Activated CD8-positive, alpha-beta T cell treated with anti-CD3 and anti-CD28 coated beads for 36 hours (primary cell): ENCODE measurements around the gene THBS3. TPM values are rescaled to one million over a fixed set of nuclear protein-coding genes. Genes with fewer than 3 reads are reported as not detected.
A peak's percentile ranks its signal among the peaks of the same experiment; 100 is the strongest.
"Not testable (repeated sequence)": the region's sequence is repeated elsewhere in the genome, so short reads cannot be mapped to it uniquely, and the experiment has no call there.

Experiments used
- ATAC-seq: fragments of 200-7000 bp; cut with Tn5 transposase; one replicate; pipeline ENCODE4 v1.10.0; 2021; ENCODE audit warnings: mild to moderate bottlenecking, moderate library complexity
- CTCF ChIA-PET: fragments of 350-600 bp; sonication (Branson Sonifier 250); formaldehyde crosslinking; loops from one replicate; lab custom pipeline; 2021; ENCODE audit warnings: antibody characterized with exemption; lab: Charles Lee
- POLR2A ChIA-PET: fragments of 350-600 bp; sonication (Branson Sonifier 250); formaldehyde crosslinking; loops from one replicate; lab custom pipeline; 2021; ENCODE audit warnings: antibody characterized with exemption; lab: Charles Lee
- DNase-seq: peaks from one replicate; pipeline ENCODE4 v3.0.0-alpha.2; 2020
- H3K27ac Mint-ChIP-seq: one replicate; pipeline ENCODE4 v1.8.0; 2021; ENCODE audit warnings: mild to moderate bottlenecking, mixed read lengths
- H3K27me3 Mint-ChIP-seq: one replicate; pipeline ENCODE4 v1.8.0; 2021; ENCODE audit warnings: mixed read lengths
- H3K36me3 Mint-ChIP-seq: one replicate; pipeline ENCODE4 v1.8.0; 2021; ENCODE audit warnings: low read depth, mixed read lengths
- H3K4me1 Mint-ChIP-seq: one replicate; pipeline ENCODE4 v1.8.0; 2021; ENCODE audit warnings: low read depth, mixed read lengths
- H3K4me3 Mint-ChIP-seq: one replicate; pipeline ENCODE4 v1.8.0; 2021; ENCODE audit warnings: mild to moderate bottlenecking, moderate library complexity, mixed read lengths
- H3K9me3 Mint-ChIP-seq: one replicate; pipeline ENCODE4 v1.8.0; 2021; ENCODE audit warnings: mixed read lengths
- CTCF ChIP-seq: fragments of 200-600 bp; IDR thresholded peaks from one replicate; pipeline ENCODE4 v1.8.0; 2022; ENCODE audit warnings: antibody characterized with exemption, mild to moderate bottlenecking
- intact Hi-C: fragments of 100-400 bp; cut with micrococcal nuclease; formaldehyde crosslinking; loops from one replicate; pipeline ENCODE4 v1.10.0; 2022
- total RNA-seq, 2 experiments: library from RNA; stranded (reverse); gene quantifications; one replicate each; pipeline ENCODE4 v1.2.3, GENCODE V29; 2021

THBS3 gene
- total RNA-seq, 2 experiments from 2014 or later: 11.1 to 12.0 TPM

- Mint-ChIP-seq H3K27ac (peak overlapping the region; percentile 99), H3K4me3 (peak overlapping the region; percentile 90)
- CTCF ChIA-PET: interaction anchor here (0.8 to 7.5 kb wide), 27 partner anchors 11 to 220 kb away, joined by 3 to 175 read pairs (median 4); partner anchors contain the start of genes KRTCAP2, MTX1, SLC50A1 and THBS3
These were observed 14.3 kb downstream of the THBS3 start for GRCh38 chr1:155193275-155193990.

GRCh38 chr1:155192346-155193274 lies 15.1 kb downstream of the THBS3 start:
- Mint-ChIP-seq H3K4me1 (peaks cover 28% of the 10 kb centered on the region), H3K4me3 (peak overlapping the region; percentile 90), H3K27me3 (no peaks in the 10 kb centered on the region), H3K36me3 (no peaks in the 10 kb centered on the region), H3K27ac (peak overlapping the region; percentile 99), H3K9me3 (no peaks in the 10 kb centered on the region)
- ATAC-seq: peak; percentile 6
- TF ChIP-seq CTCF: no peak
- peak; percentile 68 for DNase-seq
- ChIA-PET CTCF (interaction anchor here (0.8 to 7.5 kb wide), 17 partner anchors 11 to 174 kb away, joined by 3 to 175 read pairs (median 7); partner anchors contain the start of genes KRTCAP2, MTX1, SLC50A1 and THBS3), POLR2A (interaction anchor here (0.6 to 5.8 kb wide), 13 partner anchors 8 to 130 kb away, joined by 3 to 57 read pairs (median 3); partner anchors contain the start of genes KRTCAP2, MTX1, THBS3 and TRIM46)
- intact Hi-C loops: no loop called here

More at GRCh38 chr1:155193275-155193990, 14.3 kb downstream of the THBS3 start:
- H3K9me3 Mint-ChIP-seq: no peaks in the 10 kb centered on the region
- peak; percentile 84 for DNase-seq
- peaks cover 28% of the 10 kb centered on the region for H3K4me1 Mint-ChIP-seq
- no peaks in the 10 kb centered on the region for H3K36me3 Mint-ChIP-seq
- peak; percentile 98 for TF ChIP-seq CTCF
- no peaks in the 10 kb centered on the region for H3K27me3 Mint-ChIP-seq
- intact Hi-C loops: no loop called here
- POLR2A ChIA-PET: interaction anchor here (0.6 to 5.8 kb wide), 20 partner anchors 9 to 666 kb away, joined by 3 to 57 read pairs (median 4); partner anchors contain the start of genes KRTCAP2, MTX1, SYT11 and THBS3
- peak; percentile 62 for ATAC-seq

DNA sequence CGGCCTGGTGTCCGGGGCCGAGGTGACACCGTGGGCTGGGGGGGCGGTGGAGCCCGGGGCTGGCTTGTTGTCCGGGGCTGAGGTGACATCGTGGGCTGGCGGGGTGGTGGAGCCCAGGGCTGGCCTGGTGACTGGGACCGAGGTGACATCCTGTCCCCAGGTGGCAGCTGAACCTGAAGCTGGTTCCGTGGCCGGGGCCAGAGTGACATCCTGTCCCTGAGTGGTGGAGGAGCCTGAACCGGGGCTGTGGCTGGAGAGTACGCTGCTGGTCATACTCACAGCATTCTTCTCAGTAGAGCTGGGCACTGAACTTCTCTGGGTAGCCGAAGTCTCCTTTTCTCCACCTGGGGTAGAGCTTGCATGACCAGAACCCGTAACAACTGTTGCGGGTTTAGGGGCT lies 15.8 kb downstream of the THBS3 start:
- Mint-ChIP-seq H3K4me3 (no peak overlapping the region), H3K36me3 (no peaks in the 10 kb centered on the region), H3K9me3 (no peaks in the 10 kb centered on the region), H3K27ac (peak overlapping the region; percentile 85), H3K4me1 (peaks cover 28% of the 10 kb centered on the region), H3K27me3 (no peaks in the 10 kb centered on the region)
- TF ChIP-seq CTCF: no peak
- ChIA-PET POLR2A (interaction anchor here (0.6 to 5.8 kb wide), 4 partner anchors 8 to 61 kb away, joined by 3 to 52 read pairs (median 6); partner anchors contain the start of genes MTX1 and THBS3), CTCF (interaction anchor here (5.2 to 7.5 kb wide), 2 partner anchors 16 to 17 kb away, joined by 61 to 175 read pairs; partner anchors contain the start of genes KRTCAP2, MTX1, THBS3 and TRIM46)
- intact Hi-C loops: no loop called here
- DNase-seq (peak; percentile 25), ATAC-seq (no peak)

GRCh38 chr1:155189926-155190325 lies 17.8 kb downstream of the THBS3 start:
- intact Hi-C loops, H3K4me3 Mint-ChIP-seq, H3K9me3 Mint-ChIP-seq, ATAC-seq, POLR2A ChIA-PET, CTCF ChIA-PET, H3K36me3 Mint-ChIP-seq, H3K27me3 Mint-ChIP-seq, DNase-seq, H3K27ac Mint-ChIP-seq: not testable (repeated sequence)
- H3K4me1 Mint-ChIP-seq: peaks cover 20% of the 10 kb centered on the region

DNA sequence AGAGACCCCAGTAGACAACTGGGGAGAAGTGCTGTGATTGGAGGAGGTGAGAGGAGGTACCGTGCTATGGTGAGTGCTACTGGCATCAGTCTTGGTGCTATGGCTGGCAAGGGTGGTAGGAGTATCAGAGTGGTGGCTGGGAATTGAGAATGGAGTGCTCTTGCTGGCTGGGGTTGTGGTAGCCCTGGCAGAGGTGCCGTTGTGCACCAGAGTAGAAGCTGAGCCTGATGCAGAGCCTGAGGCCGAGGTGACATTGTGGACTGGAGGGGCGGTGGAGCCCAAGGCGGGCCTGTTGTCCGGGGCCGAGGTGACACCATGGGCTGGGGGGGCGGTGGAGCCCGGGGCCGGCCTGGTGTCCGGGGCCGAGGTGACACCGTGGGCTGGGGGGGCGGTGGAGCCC lies 19.4 kb downstream of the THBS3 start:
- ATAC-seq: no peak
- DNase-seq: no peak
- H3K27ac Mint-ChIP-seq: peak overlapping the region; percentile 58
- H3K36me3 Mint-ChIP-seq: no peaks in the 10 kb centered on the region
- no peak for TF ChIP-seq CTCF
- intact Hi-C loops: no loop called here
- ChIA-PET CTCF (no interaction called here), POLR2A (interaction anchor here (1.2 kb wide), 1 partner anchor 14 kb away, joined by 3 read pairs; the partner anchor contains the start of gene TRIM46)
- no peaks in the 10 kb centered on the region for H3K27me3 Mint-ChIP-seq
- no peak overlapping the region for H3K4me3 Mint-ChIP-seq
- H3K4me1 Mint-ChIP-seq: peaks cover 14% of the 10 kb centered on the region
- no peaks in the 10 kb centered on the region for H3K9me3 Mint-ChIP-seq
